ENCODE results near the gene DSCAM.

Gene DSCAM

DNA sequence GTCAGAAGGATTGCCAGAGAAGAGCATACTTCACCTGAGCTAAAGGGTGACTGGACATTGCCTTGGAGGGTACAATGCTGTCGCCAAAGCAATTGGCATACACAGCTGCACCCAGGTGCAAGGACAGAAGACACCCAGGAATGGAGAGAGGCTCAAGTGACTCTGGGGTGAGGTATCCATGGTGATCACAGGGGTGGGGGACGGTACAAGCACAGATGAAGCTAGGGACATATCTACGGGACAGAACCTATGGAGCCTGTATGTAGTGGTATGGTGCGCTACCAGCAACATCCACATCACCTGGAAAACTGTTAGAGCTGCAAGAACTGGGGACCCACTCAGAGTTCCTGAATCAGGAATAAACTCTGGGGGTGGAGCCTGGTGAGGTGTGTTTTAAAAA, 693.6 kb downstream of the DSCAM start:
- H3K4me3 ChIP-seq (ENCODE audit: low read depth, low read length) = no peak overlapping the region
- no peak for DNase-seq (ENCODE audit: low read depth)
- TF ChIP-seq, protein P1, sequence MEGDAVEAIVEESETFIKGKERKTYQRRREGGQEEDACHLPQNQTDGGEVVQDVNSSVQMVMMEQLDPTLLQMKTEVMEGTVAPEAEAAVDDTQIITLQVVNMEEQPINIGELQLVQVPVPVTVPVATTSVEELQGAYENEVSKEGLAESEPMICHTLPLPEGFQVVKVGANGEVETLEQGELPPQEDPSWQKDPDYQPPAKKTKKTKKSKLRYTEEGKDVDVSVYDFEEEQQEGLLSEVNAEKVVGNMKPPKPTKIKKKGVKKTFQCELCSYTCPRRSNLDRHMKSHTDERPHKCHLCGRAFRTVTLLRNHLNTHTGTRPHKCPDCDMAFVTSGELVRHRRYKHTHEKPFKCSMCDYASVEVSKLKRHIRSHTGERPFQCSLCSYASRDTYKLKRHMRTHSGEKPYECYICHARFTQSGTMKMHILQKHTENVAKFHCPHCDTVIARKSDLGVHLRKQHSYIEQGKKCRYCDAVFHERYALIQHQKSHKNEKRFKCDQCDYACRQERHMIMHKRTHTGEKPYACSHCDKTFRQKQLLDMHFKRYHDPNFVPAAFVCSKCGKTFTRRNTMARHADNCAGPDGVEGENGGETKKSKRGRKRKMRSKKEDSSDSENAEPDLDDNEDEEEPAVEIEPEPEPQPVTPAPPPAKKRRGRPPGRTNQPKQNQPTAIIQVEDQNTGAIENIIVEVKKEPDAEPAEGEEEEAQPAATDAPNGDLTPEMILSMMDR (conservative IDR thresholded peaks at IDR 0.05; ENCODE audit: low read depth, low read length) = no peak

DNA sequence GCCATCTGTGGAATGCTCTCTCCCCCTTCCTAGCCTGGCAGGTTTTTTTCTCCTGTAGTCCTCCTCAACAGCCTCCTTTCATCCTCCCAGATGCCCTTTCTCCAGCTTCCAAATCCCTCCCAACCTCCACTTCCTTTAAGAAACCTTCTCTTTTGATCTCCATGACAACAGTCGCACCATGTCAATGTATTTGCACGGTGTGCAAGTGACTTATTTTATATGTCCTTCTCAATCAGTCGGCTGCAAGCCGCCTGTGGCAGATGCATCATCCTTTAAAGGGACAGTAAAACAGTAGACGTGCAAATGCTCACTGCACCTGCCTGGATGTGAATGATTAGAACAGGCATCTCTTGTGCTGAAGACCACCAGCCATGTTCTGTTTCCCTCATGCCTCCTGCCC, 694.5 kb downstream of the DSCAM start:
- no peak for DNase-seq (ENCODE audit: low read depth)
- H3K4me3 ChIP-seq (ENCODE audit: low read depth, low read length) = no peak overlapping the region
- TF ChIP-seq, protein P1 (conservative IDR thresholded peaks at IDR 0.05; ENCODE audit: low read depth, low read length) = no peak

DNA sequence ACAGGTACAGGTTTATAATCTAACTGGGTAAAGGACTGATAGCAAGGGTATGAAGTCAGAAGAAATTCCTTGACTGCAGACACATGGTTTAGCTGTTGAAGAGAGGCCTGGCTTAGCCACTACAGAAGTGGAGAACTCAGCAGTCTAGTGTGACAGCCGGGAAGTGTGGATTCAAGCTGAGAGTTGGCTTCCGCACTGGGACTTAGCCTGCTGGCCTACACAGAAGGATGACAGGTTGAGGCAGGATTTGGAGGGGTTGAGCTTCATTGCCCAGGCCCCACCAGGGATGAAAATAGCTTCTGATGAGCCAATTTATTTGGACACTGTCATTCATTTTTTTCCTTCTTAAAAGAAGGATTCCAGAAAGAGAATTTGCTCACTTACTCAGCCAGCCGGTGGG, 695.3 kb downstream of the DSCAM start:
- no peak for DNase-seq (ENCODE audit: low read depth)
- no peak overlapping the region for H3K4me3 ChIP-seq (ENCODE audit: low read depth, low read length)
- TF ChIP-seq, protein P1 (conservative IDR thresholded peaks at IDR 0.05; ENCODE audit: low read depth, low read length) = no peak

DNA sequence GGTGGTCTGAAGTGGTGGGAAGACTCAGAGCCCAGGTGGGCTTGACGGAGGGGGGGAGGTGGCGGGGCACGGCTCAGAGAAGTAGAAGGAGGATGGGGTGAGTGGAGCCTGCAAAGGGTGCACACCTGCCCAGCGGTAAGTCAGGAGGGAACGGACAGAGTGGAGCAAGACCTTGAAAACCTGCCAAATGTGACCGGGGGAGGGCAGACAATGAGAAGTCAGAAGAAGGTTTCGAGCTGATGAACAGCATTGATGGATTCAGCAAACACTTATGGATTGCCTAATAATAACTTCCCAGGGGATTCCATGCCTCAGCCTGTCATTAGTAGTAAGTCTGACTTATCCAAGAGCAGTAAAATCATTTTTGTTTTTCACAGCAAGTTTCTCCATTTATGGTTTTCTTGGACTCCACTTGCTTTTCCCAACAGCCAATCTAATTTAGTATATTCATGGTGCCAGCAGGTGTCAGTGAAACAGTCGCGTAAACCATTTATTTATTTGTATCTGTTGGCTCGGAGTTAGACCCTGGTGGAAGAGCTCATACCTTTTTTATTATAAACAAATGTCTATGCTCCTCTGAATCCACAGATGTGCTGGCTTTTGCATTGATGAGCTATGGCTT, 700.6 kb downstream of the DSCAM start:
- H3K4me3 ChIP-seq (ENCODE audit: low read depth, low read length) = no peak overlapping the region
- DNase-seq (ENCODE audit: low read depth) = no peak
- TF ChIP-seq, protein P1 (conservative IDR thresholded peaks at IDR 0.05; ENCODE audit: low read depth, low read length) = no peak

DNA sequence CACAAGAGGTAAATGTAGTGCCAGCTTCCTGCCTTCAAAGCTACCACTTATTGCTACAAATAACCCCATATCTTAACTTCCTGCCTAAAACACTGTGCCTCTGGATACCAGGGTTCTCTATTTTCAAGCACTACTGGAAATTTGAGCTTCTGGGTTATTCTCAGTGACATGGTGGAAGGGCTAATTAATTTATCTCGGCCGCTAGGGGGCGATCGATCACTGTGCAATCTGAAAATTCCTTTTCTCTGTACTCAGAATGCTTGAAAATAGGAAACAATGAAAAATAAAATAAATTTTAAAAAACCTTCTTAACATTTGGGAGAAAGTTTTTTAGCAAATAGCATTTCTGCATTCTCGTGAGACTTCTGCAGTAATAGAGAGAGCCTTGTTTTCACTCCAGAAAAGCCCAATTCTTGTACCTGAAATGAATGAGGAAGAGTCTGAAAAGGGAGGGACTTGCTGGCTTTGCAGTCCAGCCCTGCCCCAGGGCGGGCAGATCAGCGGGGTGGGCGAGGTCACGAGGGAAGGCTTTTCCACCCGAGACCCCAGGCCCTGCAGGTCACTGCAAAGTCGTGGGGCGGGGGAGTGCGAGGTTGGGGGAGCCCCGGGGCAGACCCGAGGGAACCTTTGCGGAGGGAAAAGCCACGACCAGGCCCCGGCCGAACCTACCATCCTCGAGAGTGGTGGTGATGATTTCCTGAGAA, 703.0 kb downstream of the DSCAM start:
- H3K4me3 ChIP-seq (ENCODE audit: low read depth, low read length) = no peak overlapping the region
- TF ChIP-seq, protein P1 (conservative IDR thresholded peaks at IDR 0.05; ENCODE audit: low read depth, low read length) = peak; percentile 62
- DNase-seq (ENCODE audit: low read depth) = peak; percentile 50

DNA sequence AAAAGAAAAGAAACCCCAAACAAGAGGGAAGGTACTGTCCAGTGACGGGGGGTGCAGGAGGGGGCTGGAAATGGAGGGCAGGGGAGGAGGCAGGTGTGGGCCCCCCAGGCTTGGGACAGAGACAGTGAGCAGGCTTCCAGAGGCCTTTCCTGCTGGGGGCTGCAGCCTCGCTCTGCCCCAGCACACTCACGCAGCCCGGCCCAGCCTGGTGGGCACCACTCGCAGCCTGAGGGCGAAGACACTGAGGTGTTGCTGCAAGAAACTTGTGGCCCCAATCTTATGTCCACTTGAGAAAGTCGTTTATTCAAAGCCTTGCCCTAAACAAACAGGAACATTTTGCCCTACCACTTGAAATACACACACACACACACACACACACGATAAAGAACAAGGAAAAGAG, 705.3 kb downstream of the DSCAM start:
- TF ChIP-seq, protein P1 (conservative IDR thresholded peaks at IDR 0.05; ENCODE audit: low read depth, low read length) = no peak
- H3K4me3 ChIP-seq (ENCODE audit: low read depth, low read length) = no peak overlapping the region
- DNase-seq (ENCODE audit: low read depth) = no peak

DNA sequence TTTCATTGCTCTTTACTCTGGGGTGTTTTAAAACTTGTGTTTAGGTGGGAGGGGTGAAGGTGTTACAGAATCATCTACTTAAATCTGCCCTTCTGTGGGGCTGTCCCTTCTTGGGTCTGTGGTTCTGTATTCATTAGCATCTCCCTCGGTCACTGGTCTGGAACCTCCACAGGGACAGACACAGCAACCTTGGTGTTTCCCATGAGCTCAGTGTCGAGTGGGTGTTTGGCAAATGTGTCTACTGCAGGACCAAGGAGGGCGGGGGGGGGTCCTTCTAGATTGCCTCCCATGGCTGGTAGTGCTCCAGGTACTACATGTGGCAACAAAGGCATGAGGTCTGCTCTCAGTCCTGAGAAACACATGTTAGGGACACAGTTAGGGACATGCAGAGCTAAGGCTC, 706.3 kb downstream of the DSCAM start:
- no peak overlapping the region for H3K4me3 ChIP-seq (ENCODE audit: low read depth, low read length)
- no peak for DNase-seq (ENCODE audit: low read depth)
- TF ChIP-seq, protein P1 (conservative IDR thresholded peaks at IDR 0.05; ENCODE audit: low read depth, low read length) = no peak
